Right kidney (tissue), 1 donor: ENCODE results near the gene CPNE8.

Experiments used
- DNase-seq: peaks from one replicate; pipeline ENCODE4 v3.0.0-alpha.2; 2016

Gene CPNE8

GRCh38 chr12:38728894-38729293 is 176.5 kb downstream of the CPNE8 start:
- DNase-seq: no peak

DNA sequence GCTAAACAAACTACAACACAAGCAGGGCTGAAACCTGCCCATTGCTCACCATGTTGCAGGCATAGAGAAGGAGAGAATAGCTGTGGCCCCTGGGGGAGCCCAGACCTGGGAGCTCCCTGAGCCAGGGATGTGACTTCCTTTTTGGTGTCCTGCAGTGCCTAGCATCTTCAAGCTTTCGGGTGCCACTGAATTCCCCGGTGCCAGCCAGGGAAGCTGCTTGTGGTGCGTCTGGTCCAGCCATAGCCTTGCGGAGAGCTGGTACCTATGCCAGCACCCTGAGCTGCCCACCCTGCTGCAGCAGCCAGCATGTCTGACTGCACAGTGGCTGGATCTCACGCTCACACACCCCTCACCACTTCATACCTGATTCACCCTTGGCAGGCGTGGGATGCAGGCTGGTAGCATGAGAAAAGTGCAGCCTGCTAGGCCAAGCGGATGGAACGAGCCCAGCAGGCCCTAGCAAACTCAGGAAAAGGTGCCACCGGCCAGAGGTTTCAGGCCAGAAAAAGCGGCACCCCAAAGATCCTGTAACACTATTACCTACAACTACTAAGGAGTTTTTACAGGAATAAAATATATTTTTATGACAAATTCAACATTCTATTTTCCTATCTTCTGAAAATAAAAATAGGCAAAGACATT is 183.7 kb downstream of the CPNE8 start:
- DNase-seq: no peak

DNA sequence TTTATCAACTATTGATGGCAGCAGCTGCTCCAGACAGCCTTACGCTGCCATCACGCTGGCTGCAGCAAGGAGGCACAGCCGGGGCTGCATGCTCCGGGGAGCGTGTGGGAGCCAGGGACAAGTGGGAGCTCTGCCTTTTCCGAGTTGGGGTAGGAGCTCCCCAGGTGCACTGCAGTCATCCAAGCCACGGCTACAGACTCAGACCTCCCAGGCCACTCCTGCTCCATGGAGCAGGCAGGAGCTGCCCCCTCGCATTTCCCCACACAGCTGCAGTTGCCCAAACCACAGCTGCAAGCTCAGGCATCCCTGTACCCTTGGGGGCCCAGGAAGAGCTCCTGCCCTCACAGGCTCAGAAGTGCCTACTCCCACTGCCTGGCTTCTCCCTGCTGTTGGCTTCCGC is 184.7 kb downstream of the CPNE8 start:
- no peak for DNase-seq

DNA sequence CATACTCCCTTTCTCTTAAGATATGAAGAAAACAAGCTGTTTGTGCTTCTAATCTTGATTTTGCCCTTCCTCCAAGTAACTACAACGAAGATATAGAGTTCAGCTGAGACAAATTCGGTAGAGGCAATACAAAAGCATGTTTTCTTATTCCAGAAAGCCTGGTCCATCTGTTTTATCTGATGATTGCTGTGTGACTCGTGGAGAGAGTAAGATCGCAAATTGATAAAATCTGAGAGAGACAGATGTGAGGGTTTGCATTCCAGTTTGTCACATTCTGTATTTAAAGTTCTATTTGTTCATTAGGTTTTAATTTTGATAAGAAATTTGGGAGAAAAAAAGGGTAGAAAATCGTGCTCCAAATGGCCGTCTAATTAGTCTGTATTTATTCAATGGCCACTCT is 192.1 kb downstream of the CPNE8 start:
- DNase-seq: no peak

GRCh38 chr12:38711054-38711453 is 194.3 kb downstream of the CPNE8 start:
- no peak for DNase-seq

DNA sequence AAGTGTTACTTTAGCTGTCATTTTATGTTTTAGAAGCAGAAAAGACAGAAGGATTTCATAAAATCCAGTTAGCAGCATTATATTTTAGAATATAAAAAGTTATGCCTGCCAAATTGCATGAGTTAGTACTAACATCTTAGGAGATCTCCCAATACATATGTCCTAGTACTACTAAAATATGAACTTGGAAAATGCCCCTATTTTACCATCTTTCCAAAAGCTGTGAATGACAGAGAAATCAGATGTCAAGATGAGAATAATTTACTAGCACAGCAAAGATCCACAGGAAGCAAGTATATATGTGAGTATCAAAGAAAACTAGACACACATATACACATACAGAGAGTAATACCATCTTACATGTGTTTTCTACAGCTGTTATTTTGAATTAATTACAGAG is 196.9 kb downstream of the CPNE8 start:
- no peak for DNase-seq

- no peak for DNase-seq
These were observed 197.7 kb downstream of the CPNE8 start for GRCh38 chr12:38707648-38708047.

GRCh38 chr12:38697289-38697688 is 208.1 kb downstream of the CPNE8 start:
- DNase-seq: no peak

DNA sequence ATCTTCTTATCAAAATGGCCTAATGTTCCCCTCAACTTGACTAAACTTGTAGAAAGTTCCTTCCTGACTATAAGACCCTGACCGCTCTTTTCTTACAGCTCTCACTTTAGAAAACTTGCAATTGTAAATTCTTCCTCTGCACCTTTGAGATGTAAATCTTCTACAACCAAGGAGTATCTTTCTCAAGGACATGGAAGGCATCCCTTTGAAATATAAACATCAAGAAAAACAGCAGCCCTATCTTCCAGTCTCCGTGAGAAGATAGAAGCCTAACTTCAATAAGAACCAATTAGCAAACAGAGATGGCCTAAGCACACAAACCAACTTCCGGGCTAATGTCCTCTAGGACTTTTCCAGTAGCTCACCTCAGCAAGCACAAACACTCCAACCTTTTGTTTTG is 210.3 kb downstream of the CPNE8 start:
- DNase-seq: no peak

DNA sequence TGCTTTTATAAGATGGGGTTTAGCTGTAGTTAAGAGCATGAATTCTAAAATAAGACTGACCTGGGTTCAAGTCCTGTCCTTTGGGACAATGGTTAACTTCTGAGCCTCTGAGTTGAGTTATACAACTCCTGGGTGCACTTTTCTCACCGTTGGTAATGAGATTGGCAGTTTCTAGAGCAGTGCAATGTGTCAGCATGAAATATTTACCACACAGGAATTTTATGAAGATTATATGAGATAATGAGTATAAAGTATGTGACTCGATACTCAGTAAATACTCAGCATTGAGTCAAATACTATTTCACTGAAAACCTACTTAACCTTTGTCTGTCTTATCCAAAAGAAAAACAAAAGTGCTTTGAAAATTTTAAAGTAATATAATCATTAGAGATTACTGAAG is 214.2 kb downstream of the CPNE8 start:
- no peak for DNase-seq

DNA sequence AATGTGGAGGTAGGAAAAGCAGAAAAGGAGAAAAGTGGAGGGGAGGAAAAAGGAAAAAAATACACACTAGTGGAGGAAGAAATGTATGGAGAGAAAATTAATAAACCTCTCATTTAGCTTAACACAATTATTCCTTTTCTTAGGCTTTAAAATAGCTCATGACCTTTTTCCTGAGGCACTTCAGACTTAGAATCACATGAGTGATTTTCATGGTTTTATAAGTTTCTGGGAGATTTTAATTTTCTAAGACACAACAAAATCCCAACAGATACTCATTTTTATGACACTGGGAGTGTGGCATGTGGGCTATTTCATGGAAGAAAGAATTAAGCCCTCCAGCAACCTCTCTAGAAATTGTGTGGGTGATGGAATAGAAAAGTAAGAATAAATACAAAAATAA is 214.7 kb downstream of the CPNE8 start:
- DNase-seq: no peak

GRCh38 chr12:38689704-38690103 is 215.7 kb downstream of the CPNE8 start:
- no peak for DNase-seq

DNA sequence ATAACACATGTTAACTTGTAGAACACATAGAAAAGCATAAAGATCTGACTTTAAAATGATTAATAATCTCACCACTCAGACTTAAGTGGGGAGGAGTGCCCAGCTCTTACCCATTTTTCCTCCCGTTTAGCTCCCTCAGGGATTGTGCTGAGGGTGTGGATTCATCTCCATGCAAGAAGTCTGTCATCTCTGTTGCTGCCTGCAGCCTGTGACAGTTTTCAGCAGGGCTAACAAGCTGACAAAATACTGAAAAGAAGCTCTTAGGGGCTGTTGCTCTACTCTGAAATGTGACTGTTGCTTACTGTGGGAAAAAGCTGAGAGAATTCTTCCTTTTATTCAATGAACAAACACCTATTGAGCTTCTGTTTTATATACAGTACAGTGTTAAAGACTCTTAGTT is 216.2 kb downstream of the CPNE8 start:
- no peak for DNase-seq

DNA sequence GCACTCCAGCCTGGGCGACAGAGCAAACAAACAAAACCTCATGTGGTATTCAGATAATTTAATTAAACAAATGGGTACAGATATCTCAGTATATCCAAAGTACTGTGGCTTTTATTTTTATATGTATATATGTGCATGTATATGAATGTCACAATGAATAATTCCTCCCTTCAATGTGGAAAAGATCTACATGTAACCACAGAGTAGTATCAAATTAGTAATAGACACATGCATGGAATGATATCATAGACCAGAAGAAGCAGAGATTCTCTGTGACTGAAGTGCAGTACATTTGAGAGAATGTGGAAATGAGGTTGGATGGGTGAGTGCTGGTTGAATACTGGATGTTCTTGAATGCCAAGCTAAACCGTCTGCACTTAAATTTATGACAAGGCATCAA is 222.9 kb downstream of the CPNE8 start:
- DNase-seq: no peak

DNA sequence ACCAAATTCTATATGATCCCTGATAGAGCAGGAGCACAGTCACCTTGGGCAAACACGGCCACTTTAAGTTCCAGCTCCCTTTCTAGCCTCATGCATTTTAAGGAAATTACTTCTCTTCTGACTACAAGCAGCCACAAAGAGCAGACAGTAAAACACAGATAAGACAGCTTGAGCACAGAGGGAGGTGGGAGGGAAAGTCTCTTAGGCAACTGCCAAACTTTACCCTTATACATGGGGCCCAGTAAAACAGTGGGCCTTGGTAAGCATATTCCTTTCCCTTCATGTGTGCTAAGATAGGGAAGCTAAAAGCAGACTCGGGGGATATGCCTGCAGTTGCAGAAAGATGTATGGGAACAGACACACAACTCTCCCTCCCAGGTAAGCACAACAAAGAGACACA is 235.9 kb downstream of the CPNE8 start:
- DNase-seq: no peak

GRCh38 chr12:38669081-38669480 is 236.3 kb downstream of the CPNE8 start:
- DNase-seq: no peak

GRCh38 chr12:38666425-38666824 is 239.0 kb downstream of the CPNE8 start:
- DNase-seq: no peak

DNA sequence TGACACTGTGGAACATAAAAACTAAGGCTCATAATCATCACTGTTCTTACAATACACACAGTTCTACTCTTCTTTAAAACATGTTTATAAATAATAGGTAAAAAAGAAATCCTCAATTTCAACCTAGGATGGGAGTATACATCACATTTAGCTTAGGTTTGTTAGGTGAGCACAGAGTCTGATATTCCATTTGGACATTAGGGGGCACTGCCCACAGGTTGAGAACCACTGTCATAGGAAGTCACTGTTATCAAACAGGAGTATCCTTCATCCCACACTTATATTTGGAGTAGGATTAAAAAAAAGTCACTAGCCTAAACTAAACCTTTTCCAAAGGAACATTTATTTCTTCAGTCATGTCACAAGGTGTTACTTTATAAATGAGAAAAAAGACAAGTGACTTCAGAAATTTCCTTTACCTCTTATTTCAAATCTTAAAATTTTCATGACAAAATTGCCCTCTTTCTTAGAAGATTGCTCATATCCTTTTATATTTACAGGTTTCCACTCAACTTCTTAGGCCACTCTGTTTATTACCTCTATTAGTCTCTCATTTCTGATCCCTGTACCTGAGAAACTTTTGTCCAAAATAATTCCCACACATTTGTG is 240.6 kb downstream of the CPNE8 start:
- no peak for DNase-seq

GRCh38 chr12:38662829-38663228 is 242.6 kb downstream of the CPNE8 start:
- no peak for DNase-seq

DNA sequence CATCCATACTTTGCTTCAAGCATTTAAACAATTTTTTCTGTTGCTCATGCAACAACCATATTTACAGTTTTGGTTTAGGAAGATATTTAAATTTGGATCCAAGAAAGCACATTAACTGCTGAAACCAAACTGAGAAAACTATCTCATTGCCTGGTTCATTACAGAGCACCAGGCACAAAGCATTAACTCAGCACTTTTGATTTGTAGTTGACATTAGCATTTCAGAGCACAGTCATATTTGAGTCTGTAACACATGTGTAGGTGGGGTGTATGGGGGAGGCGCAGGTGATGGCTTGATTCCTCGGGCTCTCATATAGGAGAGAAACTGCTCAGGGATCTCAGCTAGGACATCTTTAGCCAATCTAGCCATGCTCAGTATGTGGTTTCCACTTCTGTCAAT is 251.7 kb downstream of the CPNE8 start:
- no peak for DNase-seq

- DNase-seq: no peak
These were observed 256.6 kb downstream of the CPNE8 start for GRCh38 chr12:38648813-38649212.

- no peak for DNase-seq
These were observed 259.2 kb downstream of the CPNE8 start for GRCh38 chr12:38646146-38646545.

DNA sequence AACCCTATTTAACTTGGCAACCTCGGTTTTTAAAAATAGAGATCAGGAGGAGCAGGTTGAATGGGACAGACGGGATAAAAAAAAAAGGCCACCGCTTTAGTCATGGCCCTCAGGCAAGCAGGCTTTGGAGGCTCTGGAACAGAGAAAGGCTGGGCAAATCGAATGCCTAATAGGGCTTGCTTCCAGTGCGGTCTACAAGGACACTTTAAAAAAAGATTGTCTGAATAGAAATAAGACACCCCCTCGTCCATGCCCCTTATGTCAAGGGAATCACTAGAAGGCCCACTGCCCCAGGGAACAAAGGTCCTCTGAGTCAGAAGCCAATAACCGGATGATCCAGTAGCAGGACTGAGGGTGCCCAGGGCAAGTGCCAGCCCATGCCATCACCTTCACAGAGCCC is 265.8 kb downstream of the CPNE8 start:
- no peak for DNase-seq

DNA sequence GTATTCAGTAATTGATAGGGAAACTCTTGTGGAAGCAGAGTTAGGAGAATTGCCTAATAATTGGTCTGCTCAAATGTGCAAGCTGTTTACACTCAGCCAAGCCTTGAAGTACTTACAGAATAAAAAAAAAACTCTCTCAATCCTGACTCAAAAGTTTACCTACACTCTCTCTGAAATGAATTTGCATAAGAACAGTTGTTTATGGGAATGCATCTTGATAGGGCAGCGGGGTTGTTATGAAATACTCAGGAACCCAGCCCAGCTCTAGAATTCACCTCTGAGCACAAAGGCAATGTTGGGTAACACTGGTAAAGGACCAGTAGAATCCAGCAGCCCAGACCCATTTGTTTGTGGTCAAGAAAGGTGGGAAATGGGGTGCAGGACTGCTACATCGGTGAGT is 267.0 kb downstream of the CPNE8 start:
- DNase-seq: no peak

GRCh38 chr12:38633511-38633910 is 271.9 kb downstream of the CPNE8 start:
- no peak for DNase-seq
